ENCODE results near the gene IMMP2L. TPM values are rescaled to one million over a fixed set of nuclear protein-coding genes. Genes with fewer than 3 reads are reported as not detected.

IMMP2L gene
- total RNA-seq, 1 donor from 2014 or later = 19.0 TPM

DNA sequence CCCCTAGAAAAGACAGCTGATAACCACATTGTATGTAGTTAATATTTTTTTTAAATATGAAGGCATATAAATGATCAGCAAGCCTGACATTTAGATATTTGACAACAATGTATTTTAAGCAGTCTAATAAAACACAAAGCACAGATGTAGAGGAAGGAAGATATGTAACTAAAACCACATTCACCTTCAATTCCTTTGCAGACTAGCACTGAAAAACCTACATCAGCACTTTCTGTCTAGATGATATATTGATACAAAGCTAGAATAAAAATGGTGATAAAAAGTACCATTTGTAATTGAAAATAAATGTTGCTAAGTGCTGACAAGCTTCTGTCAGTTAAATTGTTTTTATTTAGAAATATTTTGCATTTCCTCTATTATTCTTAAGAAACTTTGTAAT, 153.6 kb downstream of the IMMP2L start:
- Histone ChIP-seq H3K36me3 (ENCODE audit: control insufficient read depth, insufficient read depth, low read length) (no peaks in the 10 kb centered on the region), H3K4me3 (ENCODE audit: low read depth, low read length) (no peak overlapping the region), H3K27me3 (ENCODE audit: control insufficient read depth, insufficient read depth, low read length) (no peaks in the 10 kb centered on the region)
- DNase-seq (ENCODE audit: low read depth) (no peak), FAIRE-seq (no peak)
- TF ChIP-seq CTCF (IDR thresholded peaks at IDR 0.05; ENCODE audit: insufficient read depth, low read length, severe bottlenecking) = no peak

DNA sequence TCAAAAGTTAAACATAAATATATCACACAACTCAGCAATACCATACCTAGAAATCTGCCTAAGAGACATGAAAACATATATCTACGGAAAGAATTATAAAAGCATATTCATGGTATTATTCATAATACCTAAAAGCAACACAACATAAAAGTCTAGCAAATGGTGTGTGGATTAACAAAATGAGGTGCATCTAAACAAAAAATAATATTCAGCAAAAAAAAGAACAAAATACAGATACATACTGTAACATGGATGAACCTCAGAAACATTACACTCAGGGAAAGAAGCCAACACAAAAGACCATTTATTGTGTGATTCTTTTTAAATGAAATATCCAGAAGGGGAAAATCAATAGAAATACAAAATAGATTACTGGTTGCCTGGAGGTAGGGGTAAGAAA, 155.0 kb downstream of the IMMP2L start:
- no peak for DNase-seq (ENCODE audit: low read depth)
- H3K36me3 ChIP-seq (ENCODE audit: control insufficient read depth, insufficient read depth, low read length) = no peaks in the 10 kb centered on the region
- no peak for TF ChIP-seq CTCF (IDR thresholded peaks at IDR 0.05; ENCODE audit: insufficient read depth, low read length, severe bottlenecking)
- FAIRE-seq = no peak
- H3K27me3 ChIP-seq (ENCODE audit: control insufficient read depth, insufficient read depth, low read length) = no peaks in the 10 kb centered on the region
- no peak overlapping the region for H3K4me3 ChIP-seq (ENCODE audit: low read depth, low read length)

GRCh38 chr7:111405621-111406020, 156.7 kb downstream of the IMMP2L start:
- Histone ChIP-seq H3K4me3 (ENCODE audit: low read depth, low read length) (no peak overlapping the region), H3K36me3 (ENCODE audit: control insufficient read depth, insufficient read depth, low read length) (no peaks in the 10 kb centered on the region), H3K27me3 (ENCODE audit: control insufficient read depth, insufficient read depth, low read length) (no peaks in the 10 kb centered on the region)
- TF ChIP-seq CTCF (IDR thresholded peaks at IDR 0.05; ENCODE audit: insufficient read depth, low read length, severe bottlenecking) = no peak
- DNase-seq (ENCODE audit: low read depth) (no peak), FAIRE-seq (no peak)

- Histone ChIP-seq H3K27me3 (ENCODE audit: control insufficient read depth, insufficient read depth, low read length) (no peaks in the 10 kb centered on the region), H3K4me3 (ENCODE audit: low read depth, low read length) (no peak overlapping the region), H3K36me3 (ENCODE audit: control insufficient read depth, insufficient read depth, low read length) (no peaks in the 10 kb centered on the region)
- DNase-seq (ENCODE audit: low read depth) (no peak), FAIRE-seq (no peak)
- TF ChIP-seq CTCF (IDR thresholded peaks at IDR 0.05; ENCODE audit: insufficient read depth, low read length, severe bottlenecking) = no peak
Observed at GRCh38 chr7:111401516-111401915, 160.8 kb downstream of the IMMP2L start.

DNA sequence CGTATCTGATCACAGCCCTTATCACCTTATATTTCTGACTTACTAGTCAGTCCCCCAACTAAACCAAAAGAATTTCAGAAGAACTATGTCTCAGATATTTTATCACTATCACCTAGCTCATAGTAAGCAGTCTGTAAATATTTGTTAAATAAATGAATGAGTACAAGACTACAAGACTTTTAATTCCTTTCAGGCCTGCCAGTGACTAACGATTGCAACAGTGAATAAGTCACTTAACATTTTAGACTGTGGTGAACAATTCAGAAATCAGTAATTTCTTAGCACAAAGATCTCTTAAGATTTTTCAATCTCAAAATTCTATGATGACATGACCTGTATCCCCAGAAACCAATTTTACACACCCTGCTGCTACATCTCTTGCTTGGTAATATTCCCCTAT, 162.2 kb downstream of the IMMP2L start:
- Histone ChIP-seq H3K36me3 (ENCODE audit: control insufficient read depth, insufficient read depth, low read length) (no peaks in the 10 kb centered on the region), H3K27me3 (ENCODE audit: control insufficient read depth, insufficient read depth, low read length) (no peaks in the 10 kb centered on the region), H3K4me3 (ENCODE audit: low read depth, low read length) (no peak overlapping the region)
- no peak for TF ChIP-seq CTCF (IDR thresholded peaks at IDR 0.05; ENCODE audit: insufficient read depth, low read length, severe bottlenecking)
- FAIRE-seq = no peak
- DNase-seq (ENCODE audit: low read depth) = peak; percentile 13

GRCh38 chr7:111394891-111395290, 167.4 kb downstream of the IMMP2L start:
- TF ChIP-seq CTCF (IDR thresholded peaks at IDR 0.05; ENCODE audit: insufficient read depth, low read length, severe bottlenecking) = no peak
- FAIRE-seq = no peak
- Histone ChIP-seq H3K36me3 (ENCODE audit: control insufficient read depth, insufficient read depth, low read length) (no peaks in the 10 kb centered on the region), H3K4me3 (ENCODE audit: low read depth, low read length) (no peak overlapping the region), H3K27me3 (ENCODE audit: control insufficient read depth, insufficient read depth, low read length) (no peaks in the 10 kb centered on the region)
- DNase-seq (ENCODE audit: low read depth) = no peak
